ENCODE results near the gene CD2AP.

GRCh38 chr6:47603227-47603626 lies 125.6 kb downstream of the CD2AP start:
- TF ChIP-seq CTCF (IDR thresholded peaks at IDR 0.05), result no peak
- no peak for TF ChIP-seq POLR2AphosphoS5 (IDR thresholded peaks at IDR 0.05; ENCODE audit: insufficient read depth in 1 of 2, low read depth in 1 of 2)

Data from vagina (tissue), 2 donors.